Spleen (tissue), 7 donors: Measurements from ENCODE around the gene DELE1.

Experiments used
- POLR2A ChIP-seq, 3 donors: fragments of 450-650 bp; IDR thresholded peaks; one replicate each; pipeline ENCODE4 v1.5.1; 2017; ENCODE audit warnings: antibody characterized with exemption in 3 of 3, mild to moderate bottlenecking in 1 of 3
- POLR2AphosphoS5 ChIP-seq, 3 donors: sonication (generic); formaldehyde crosslinking; IDR thresholded peaks; one replicate each; pipeline ENCODE4 v1.5.1; 2017; ENCODE audit warnings: antibody characterized with exemption in 3 of 3
- TF ChIP-seq, protein P1 (sequence below), 11 experiments: fragments of 200-600 bp in 7 of 11; fragments of 450-650 bp in 4 of 11; sonication (generic) in 4 of 11; IDR thresholded peaks in 8 of 11; conservative IDR thresholded peaks in 3 of 11; 1 replicate in 7 of 11; 2 replicates in 4 of 11; pipeline versions ENCODE4 v1.4.0 to v1.8.0; 2016 to 2021; ENCODE audit warnings: antibody characterized with exemption in 11 of 11, inconsistent platforms in 4 of 11, mild to moderate bottlenecking in 1 of 11
- donor health status: DM: no; HTN: no; CAD: no; lungs with moderate emphysema.
- donor health status: DM: no; HTN: no; CAD: no.
- donor health status: DM: no; HTN: no; CAD: no.

DNA sequence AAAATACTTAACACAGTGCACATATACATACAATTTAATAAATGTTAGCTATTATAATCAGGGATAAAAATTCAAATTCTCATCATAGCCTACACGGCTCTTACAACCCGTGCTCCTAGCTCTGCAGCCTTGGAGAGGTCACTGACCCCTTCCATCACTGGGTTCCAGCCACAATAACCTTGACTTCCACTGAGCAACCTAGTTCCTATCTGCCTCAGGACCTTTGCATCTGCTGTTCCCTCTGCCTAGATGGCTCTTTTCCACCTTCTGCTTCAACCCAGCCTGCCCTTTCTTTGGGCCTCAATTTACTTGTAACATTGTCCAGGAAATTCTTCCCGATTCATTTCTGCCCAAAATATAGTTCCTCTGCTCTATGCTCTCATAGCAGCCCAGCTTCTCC is 8.9 kb upstream of the DELE1 start:
- TF ChIP-seq, protein P1, sequence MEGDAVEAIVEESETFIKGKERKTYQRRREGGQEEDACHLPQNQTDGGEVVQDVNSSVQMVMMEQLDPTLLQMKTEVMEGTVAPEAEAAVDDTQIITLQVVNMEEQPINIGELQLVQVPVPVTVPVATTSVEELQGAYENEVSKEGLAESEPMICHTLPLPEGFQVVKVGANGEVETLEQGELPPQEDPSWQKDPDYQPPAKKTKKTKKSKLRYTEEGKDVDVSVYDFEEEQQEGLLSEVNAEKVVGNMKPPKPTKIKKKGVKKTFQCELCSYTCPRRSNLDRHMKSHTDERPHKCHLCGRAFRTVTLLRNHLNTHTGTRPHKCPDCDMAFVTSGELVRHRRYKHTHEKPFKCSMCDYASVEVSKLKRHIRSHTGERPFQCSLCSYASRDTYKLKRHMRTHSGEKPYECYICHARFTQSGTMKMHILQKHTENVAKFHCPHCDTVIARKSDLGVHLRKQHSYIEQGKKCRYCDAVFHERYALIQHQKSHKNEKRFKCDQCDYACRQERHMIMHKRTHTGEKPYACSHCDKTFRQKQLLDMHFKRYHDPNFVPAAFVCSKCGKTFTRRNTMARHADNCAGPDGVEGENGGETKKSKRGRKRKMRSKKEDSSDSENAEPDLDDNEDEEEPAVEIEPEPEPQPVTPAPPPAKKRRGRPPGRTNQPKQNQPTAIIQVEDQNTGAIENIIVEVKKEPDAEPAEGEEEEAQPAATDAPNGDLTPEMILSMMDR (IDR thresholded peaks at IDR 0.05 in 8 of 11, conservative IDR thresholded peaks at IDR 0.05 in 3 of 11): no peak
- TF ChIP-seq POLR2A (IDR thresholded peaks at IDR 0.05) (no peak), POLR2AphosphoS5 (IDR thresholded peaks at IDR 0.05) (no peak)
